Fibroblast of lung (primary cell): ENCODE data around the gene PIK3C2B. TPM values are rescaled to one million over a fixed set of nuclear protein-coding genes. Genes with fewer than 3 reads are reported as not detected.

Experiments used
- DNase-seq, 2 donors: peaks; one replicate each; pipeline versions ENCODE4 v3.0.0 to v3.0.0-alpha.2; 2010; ENCODE audit warnings: low read depth in 2 of 2
- H2AFZ ChIP-seq: 2 replicates; pipeline ENCODE4 v1.5.1; 2012; ENCODE audit warnings: low read length, control low read depth, inconsistent platforms
- H3K27ac ChIP-seq: 2 replicates; pipeline ENCODE4 v1.5.1; 2011; ENCODE audit warnings: low read length, control low read depth; ENCODE audit not compliant: insufficient read depth
- H3K27me3 ChIP-seq: 2 replicates; pipeline ENCODE4 v1.5.1; 2011; ENCODE audit warnings: mild to moderate bottlenecking, low read length; ENCODE audit not compliant: control insufficient read depth, insufficient read depth
- H3K36me3 ChIP-seq: 2 replicates; pipeline ENCODE4 v1.5.1; 2011; ENCODE audit warnings: low read length; ENCODE audit not compliant: control insufficient read depth, insufficient read depth
- H3K4me1 ChIP-seq: 2 replicates; pipeline ENCODE4 v1.5.1; 2011; ENCODE audit warnings: low read length; ENCODE audit not compliant: control insufficient read depth, insufficient read depth; ENCODE audit errors: extremely low read depth
- H3K4me2 ChIP-seq: 2 replicates; pipeline ENCODE4 v1.5.1; 2011; ENCODE audit warnings: low read length, control low read depth; ENCODE audit not compliant: insufficient read depth; ENCODE audit errors: extremely low read depth
- H3K4me3 ChIP-seq, 4 experiments: fragments of 200-600 bp in 1 of 4; sonication (generic) in 1 of 4; replicated peaks in 1 of 4; 2 replicates each; pipeline ENCODE4 v1.5.1; 2011 to 2016; ENCODE audit warnings: low read length in 4 of 4, low read depth in 3 of 4, mild to moderate bottlenecking in 3 of 4, control low read depth in 2 of 4, inconsistent platforms in 1 of 4, mixed read lengths in 1 of 4; ENCODE audit not compliant: insufficient read depth in 1 of 4; ENCODE audit errors: control extremely low read depth in 1 of 4
- H3K79me2 ChIP-seq: 2 replicates; pipeline ENCODE4 v1.5.1; 2012; ENCODE audit warnings: mild to moderate bottlenecking, low read length, inconsistent platforms; ENCODE audit not compliant: control insufficient read depth, insufficient read depth
- H3K9ac ChIP-seq: 2 replicates; pipeline ENCODE4 v1.5.1; 2011; ENCODE audit warnings: mild to moderate bottlenecking, low read length, control low read depth; ENCODE audit not compliant: insufficient read depth
- H3K9me3 ChIP-seq: 2 replicates; pipeline ENCODE4 v1.5.1; 2012; ENCODE audit warnings: low read depth, low read length; ENCODE audit not compliant: control insufficient read depth, insufficient read depth
- H4K20me1 ChIP-seq: 2 replicates; pipeline ENCODE4 v1.5.1; 2011; ENCODE audit warnings: low read length; ENCODE audit not compliant: control insufficient read depth, insufficient read depth; ENCODE audit errors: extremely low read depth
- EZH2 ChIP-seq: IDR thresholded peaks from 2 replicates; pipeline ENCODE4 v1.5.1; 2012; ENCODE audit warnings: low read length, control low read depth, mild to moderate bottlenecking; ENCODE audit errors: missing control alignments
- polyA plus RNA-seq, 2 donors: library from polyadenylated mRNA; depleted of rRNA in 1 of 2; stranded (reverse) in 1 of 2; unstranded in 1 of 2; fragments of >200 nt; gene quantifications; 2 replicates each; pipeline ENCODE4 v1.2.1, GENCODE V29; 2011 to 2012; ENCODE audit warnings: missing spikeins in 1 of 2
- total RNA-seq: library from RNA; depleted of rRNA; stranded (reverse); fragments of >200 nt; gene quantifications from 2 replicates; pipeline ENCODE4 v1.2.1, GENCODE V29; 2014
- TF ChIP-seq, protein P1 (sequence below), 2 donors: IDR thresholded peaks in 1 of 2; conservative IDR thresholded peaks in 1 of 2; 1 replicate in 1 of 2; 2 replicates in 1 of 2; pipeline ENCODE4 v1.5.1; 2011 to 2012; ENCODE audit warnings: low read length in 2 of 2, control low read depth in 1 of 2, inconsistent platforms in 1 of 2, low read depth in 1 of 2, mild to moderate bottlenecking in 1 of 2

The PIK3C2B gene
- total and polyA plus RNA-seq, 2 donors (not counting 1 experiment from before 2014, with no cell fraction given) = 2.4 to 2.5 TPM

DNA sequence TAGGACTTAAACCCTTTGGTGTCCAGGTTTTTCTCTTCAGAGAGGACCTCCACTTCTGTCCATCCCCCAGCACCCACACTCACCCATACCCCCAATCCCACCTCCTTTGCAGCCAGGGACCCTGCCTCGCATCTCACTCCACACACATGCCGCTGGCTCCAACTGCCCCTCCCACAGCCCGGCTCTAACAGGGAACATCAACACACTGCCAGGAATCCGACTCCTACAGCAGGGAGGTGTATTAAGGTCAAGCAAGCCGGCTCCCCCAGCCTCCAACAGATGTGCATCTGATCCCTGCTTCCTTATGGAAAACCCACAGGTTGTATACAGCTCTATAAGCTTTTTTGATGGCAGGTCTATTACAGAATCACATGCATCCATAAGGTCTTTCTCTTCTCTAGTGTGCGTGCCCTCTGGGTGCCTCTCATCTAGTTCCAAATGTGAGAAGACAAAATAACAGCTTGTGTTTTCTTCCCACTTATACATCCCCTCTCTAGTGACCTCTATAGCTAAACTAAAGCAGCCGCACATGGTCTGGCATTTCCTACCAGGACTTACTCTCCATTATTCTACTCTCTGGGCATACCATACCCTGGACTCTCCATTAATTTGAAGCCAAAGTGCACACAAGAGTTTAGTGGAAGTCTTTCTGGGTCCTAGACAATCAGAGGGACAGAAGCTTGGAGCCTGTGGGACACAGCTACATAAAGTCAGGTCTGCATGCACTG lies 16.3 kb downstream of the PIK3C2B start:
- no peak overlapping the region for H3K27ac ChIP-seq
- no peak for TF ChIP-seq EZH2
- TF ChIP-seq, protein P1, sequence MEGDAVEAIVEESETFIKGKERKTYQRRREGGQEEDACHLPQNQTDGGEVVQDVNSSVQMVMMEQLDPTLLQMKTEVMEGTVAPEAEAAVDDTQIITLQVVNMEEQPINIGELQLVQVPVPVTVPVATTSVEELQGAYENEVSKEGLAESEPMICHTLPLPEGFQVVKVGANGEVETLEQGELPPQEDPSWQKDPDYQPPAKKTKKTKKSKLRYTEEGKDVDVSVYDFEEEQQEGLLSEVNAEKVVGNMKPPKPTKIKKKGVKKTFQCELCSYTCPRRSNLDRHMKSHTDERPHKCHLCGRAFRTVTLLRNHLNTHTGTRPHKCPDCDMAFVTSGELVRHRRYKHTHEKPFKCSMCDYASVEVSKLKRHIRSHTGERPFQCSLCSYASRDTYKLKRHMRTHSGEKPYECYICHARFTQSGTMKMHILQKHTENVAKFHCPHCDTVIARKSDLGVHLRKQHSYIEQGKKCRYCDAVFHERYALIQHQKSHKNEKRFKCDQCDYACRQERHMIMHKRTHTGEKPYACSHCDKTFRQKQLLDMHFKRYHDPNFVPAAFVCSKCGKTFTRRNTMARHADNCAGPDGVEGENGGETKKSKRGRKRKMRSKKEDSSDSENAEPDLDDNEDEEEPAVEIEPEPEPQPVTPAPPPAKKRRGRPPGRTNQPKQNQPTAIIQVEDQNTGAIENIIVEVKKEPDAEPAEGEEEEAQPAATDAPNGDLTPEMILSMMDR (conservative IDR thresholded peaks at IDR 0.05 in 1 of 2, IDR thresholded peaks at IDR 0.05 in 1 of 2; ENCODE audit: low read depth in 1 of 2, low read length in 2 of 2) = no peak
- H4K20me1 ChIP-seq = no peaks in the 10 kb centered on the region
- H3K4me3 ChIP-seq = no peak overlapping the region
- peaks cover 20% of the 10 kb centered on the region for H3K27me3 ChIP-seq
- H3K4me1 ChIP-seq = no peaks in the 10 kb centered on the region
- no peak overlapping the region for H3K4me2 ChIP-seq
- no peak overlapping the region for H3K9ac ChIP-seq
- no peaks in the 10 kb centered on the region for H3K36me3 ChIP-seq
- no peaks in the 10 kb centered on the region for H3K9me3 ChIP-seq
- H3K79me2 ChIP-seq = no peaks in the 10 kb centered on the region
- H2AFZ ChIP-seq = no peak overlapping the region
- no peak for DNase-seq

DNA sequence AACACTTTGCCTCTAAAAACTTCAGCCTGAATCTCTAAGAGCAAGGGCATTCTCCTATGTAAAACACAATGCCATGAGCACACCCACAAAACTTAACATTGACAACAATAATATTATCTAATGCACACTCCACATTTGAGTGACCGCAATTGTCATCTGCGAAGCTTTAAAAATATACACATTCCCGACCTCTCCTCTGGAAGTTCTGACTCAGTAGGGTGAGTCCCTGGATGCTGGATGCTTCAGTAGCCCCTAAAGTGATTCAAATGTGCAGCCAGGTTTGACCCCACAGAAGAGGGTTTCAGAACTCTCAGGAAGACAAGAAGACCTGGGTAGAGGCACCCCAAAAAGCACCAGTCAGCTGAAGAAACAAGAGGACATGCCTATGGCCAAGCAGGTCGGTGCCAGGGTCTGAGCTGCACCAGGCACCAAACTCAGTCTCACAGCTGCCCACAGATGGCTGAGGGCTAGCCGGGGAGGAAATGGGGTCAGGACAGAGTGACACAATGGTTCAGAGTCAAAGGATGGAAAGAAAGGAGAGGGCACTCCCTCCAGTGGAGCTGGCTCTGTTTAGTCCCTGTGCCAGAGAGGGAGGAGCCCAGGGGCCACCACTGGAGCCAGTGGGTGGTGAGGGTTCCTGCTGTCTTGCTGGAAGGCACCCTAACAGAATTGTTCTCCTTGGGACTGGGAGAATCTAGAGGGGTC lies 17.4 kb downstream of the PIK3C2B start:
- no peak for TF ChIP-seq EZH2
- Histone ChIP-seq H3K79me2 (no peaks in the 10 kb centered on the region), H3K4me2 (no peak overlapping the region), H3K36me3 (no peaks in the 10 kb centered on the region), H3K9ac (no peak overlapping the region), H3K9me3 (no peaks in the 10 kb centered on the region), H4K20me1 (no peaks in the 10 kb centered on the region), H2AFZ (no peak overlapping the region), H3K4me3 (no peak overlapping the region), H3K4me1 (no peaks in the 10 kb centered on the region), H3K27me3 (peaks cover 20% of the 10 kb centered on the region), H3K27ac (no peak overlapping the region)
- peak in 1 of 2 donors; percentile 33 for DNase-seq

DNA sequence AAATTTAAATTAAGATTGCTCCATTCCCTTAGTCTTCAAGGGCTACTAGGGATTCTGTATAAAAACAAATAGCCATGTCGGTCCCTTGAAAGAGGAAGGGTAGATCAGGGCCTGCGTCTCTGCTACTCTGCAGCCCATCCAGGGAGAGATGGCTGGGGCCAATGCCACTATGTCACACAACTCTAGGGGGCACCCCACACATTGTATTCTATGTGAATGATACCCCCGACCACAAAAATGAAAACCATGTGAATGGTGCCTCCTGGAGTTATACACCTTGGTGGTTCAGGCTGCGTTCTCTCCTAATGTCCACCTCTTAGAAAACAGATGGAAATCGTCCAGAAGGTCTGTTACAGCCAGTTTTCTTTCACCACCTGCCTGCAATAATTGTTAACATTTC lies 18.0 kb downstream of the PIK3C2B start:
- Histone ChIP-seq H3K27ac (no peak overlapping the region), H3K27me3 (peaks cover 20% of the 10 kb centered on the region), H3K79me2 (no peaks in the 10 kb centered on the region), H2AFZ (no peak overlapping the region), H4K20me1 (no peaks in the 10 kb centered on the region), H3K9ac (no peak overlapping the region), H3K9me3 (no peaks in the 10 kb centered on the region), H3K4me3 (no peak overlapping the region), H3K4me1 (no peaks in the 10 kb centered on the region), H3K4me2 (no peak overlapping the region), H3K36me3 (no peaks in the 10 kb centered on the region)
- no peak for DNase-seq
- TF ChIP-seq EZH2 = no peak
- TF ChIP-seq, protein P1 (conservative IDR thresholded peaks at IDR 0.05 in 1 of 2, IDR thresholded peaks at IDR 0.05 in 1 of 2; ENCODE audit: low read depth in 1 of 2, low read length in 2 of 2) = no peak
